Measurements from ENCODE around the gene KCNH2. TPM values are rescaled to one million over a fixed set of nuclear protein-coding genes. Genes with fewer than 3 reads are reported as not detected.

The KCNH2 gene
- total RNA-seq, 2 experiments from 2014 or later = 5.8 to 7.5 TPM

DNA sequence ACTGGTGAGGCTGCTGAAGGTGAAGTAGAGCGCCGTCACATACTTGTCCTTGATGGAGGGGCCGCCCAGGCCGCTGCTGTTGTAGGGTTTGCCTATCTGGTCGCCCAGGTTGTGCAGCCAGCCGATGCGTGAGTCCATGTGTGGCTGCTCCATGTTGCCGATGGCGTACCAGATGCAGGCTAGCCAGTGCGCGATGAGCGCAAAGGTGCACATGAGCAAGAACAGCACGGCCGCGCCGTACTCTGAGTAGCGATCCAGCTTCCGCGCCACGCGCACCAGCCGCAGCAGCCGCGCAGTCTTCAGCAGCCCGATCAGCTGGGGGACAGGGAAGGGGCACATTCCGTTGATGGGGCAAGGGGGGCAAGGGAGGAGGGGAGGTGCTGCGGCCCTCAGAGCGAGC lies 26.6 kb downstream of the KCNH2 start:
- Histone ChIP-seq H3K4me3 (ENCODE audit: low read depth, low read length, poor library complexity, severe bottlenecking) (no peak overlapping the region), H2AFZ (ENCODE audit: low read length) (no peak overlapping the region), H3K27ac (ENCODE audit: low read depth, low read length, poor library complexity, severe bottlenecking) (no peak overlapping the region), H3K4me2 (ENCODE audit: low read length) (no peak overlapping the region), H3K79me2 (ENCODE audit: insufficient read depth, low read depth, low read length) (no peaks in the 10 kb centered on the region), H3K9me2 (ENCODE audit: insufficient read depth, low read length) (no peaks in the 10 kb centered on the region), H3K36me3 (ENCODE audit: insufficient read depth, low read length) (no peaks in the 10 kb centered on the region), H4K20me1 (ENCODE audit: insufficient read depth, low read length) (no peaks in the 10 kb centered on the region), H3K9me3 (ENCODE audit: low read length) (no peaks in the 10 kb centered on the region), H3K4me1 (ENCODE audit: insufficient read depth, low read length, poor library complexity, severe bottlenecking) (peaks cover 9% of the 10 kb centered on the region)
- ChIA-PET POLR2A (no interaction called here), CTCF (ENCODE audit: unreplicated experiment) (no interaction called here)
- no TSS peak for BruUV-seq (replicated peaks)
- no peak for DNase-seq (ENCODE audit: low spot score)
- intact Hi-C loops (cut with micrococcal nuclease; ENCODE audit: unreplicated experiment) = no loop called here
- no peak for TF ChIP-seq EZH2phosphoT487 (IDR thresholded peaks at IDR 0.05; ENCODE audit: borderline replicate concordance, low read depth, low read length)
- TF ChIP-seq, protein P1, sequence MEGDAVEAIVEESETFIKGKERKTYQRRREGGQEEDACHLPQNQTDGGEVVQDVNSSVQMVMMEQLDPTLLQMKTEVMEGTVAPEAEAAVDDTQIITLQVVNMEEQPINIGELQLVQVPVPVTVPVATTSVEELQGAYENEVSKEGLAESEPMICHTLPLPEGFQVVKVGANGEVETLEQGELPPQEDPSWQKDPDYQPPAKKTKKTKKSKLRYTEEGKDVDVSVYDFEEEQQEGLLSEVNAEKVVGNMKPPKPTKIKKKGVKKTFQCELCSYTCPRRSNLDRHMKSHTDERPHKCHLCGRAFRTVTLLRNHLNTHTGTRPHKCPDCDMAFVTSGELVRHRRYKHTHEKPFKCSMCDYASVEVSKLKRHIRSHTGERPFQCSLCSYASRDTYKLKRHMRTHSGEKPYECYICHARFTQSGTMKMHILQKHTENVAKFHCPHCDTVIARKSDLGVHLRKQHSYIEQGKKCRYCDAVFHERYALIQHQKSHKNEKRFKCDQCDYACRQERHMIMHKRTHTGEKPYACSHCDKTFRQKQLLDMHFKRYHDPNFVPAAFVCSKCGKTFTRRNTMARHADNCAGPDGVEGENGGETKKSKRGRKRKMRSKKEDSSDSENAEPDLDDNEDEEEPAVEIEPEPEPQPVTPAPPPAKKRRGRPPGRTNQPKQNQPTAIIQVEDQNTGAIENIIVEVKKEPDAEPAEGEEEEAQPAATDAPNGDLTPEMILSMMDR (conservative IDR thresholded peaks at IDR 0.05; ENCODE audit: low read length) = no peak

DNA sequence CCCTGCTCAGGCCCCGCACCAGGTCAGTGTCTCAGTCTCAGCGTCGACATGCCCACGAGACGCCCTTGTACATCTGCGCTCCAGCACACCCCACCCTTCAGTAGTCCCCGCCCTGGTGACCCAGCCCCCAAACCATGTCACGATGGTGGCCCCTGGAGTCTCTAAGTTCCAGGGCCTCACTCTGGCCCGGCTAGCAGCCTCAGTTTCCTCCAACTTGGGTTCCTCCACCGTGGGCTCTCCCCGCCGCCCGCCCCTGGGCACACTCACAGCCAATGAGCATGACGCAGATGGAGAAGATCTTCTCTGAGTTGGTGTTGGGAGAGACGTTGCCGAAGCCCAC lies 27.0 kb downstream of the KCNH2 start:
- H3K4me2 ChIP-seq (ENCODE audit: low read length) = no peak overlapping the region
- H3K9me2 ChIP-seq (ENCODE audit: insufficient read depth, low read length) = no peaks in the 10 kb centered on the region
- no peak overlapping the region for H3K4me3 ChIP-seq (ENCODE audit: low read depth, low read length, poor library complexity, severe bottlenecking)
- TF ChIP-seq EZH2phosphoT487 (IDR thresholded peaks at IDR 0.05; ENCODE audit: borderline replicate concordance, low read depth, low read length) = no peak
- TF ChIP-seq, protein P1 (conservative IDR thresholded peaks at IDR 0.05; ENCODE audit: low read length) = no peak
- H3K4me1 ChIP-seq (ENCODE audit: insufficient read depth, low read length, poor library complexity, severe bottlenecking) = peaks cover 9% of the 10 kb centered on the region
- H3K27ac ChIP-seq (ENCODE audit: low read depth, low read length, poor library complexity, severe bottlenecking) = no peak overlapping the region
- H3K9me3 ChIP-seq (ENCODE audit: low read length) = no peaks in the 10 kb centered on the region
- intact Hi-C loops (cut with micrococcal nuclease; ENCODE audit: unreplicated experiment) = no loop called here
- no TSS peak for BruUV-seq (replicated peaks)
- no peak for DNase-seq (ENCODE audit: low spot score)
- no peak overlapping the region for H2AFZ ChIP-seq (ENCODE audit: low read length)
- H3K36me3 ChIP-seq (ENCODE audit: insufficient read depth, low read length) = no peaks in the 10 kb centered on the region
- POLR2A ChIA-PET = no interaction called here
- H3K79me2 ChIP-seq (ENCODE audit: insufficient read depth, low read depth, low read length) = no peaks in the 10 kb centered on the region
- no peaks in the 10 kb centered on the region for H4K20me1 ChIP-seq (ENCODE audit: insufficient read depth, low read length)
- CTCF ChIA-PET (ENCODE audit: unreplicated experiment) = no interaction called here

DNA sequence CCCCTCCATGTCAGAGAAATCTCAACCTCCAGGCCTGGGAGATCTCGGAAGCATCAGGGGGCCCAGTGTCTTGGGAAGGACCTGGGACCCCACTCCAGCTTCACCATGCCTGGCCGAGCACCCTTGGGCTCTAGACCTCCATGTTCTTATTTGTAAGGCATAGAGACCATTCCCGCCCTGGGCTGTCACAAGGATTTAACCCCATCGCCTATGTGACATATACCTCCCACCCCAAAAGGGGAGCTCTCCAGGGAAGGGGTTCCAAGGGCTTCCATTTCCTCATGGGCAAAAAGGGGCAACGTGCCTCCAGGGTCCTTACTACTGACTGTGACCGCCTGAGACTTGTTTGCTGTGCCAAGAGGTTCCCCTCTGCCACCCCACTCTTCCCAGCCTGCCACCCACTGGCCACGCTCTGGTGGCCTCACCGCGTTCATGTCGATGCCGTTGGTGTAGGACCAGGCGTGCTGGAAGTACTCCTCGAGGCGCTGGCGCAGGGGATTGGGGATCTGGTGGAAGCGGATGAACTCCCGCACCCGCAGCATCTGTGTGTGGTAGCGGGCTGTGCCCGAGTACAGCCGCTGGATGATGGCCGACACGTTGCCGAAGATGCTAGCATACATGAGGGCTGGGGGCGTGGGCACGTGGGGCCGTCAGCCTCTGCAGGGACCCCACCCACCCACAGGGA lies 27.5 kb downstream of the KCNH2 start:
- DNase-seq (ENCODE audit: low spot score) = no peak
- H3K27ac ChIP-seq (ENCODE audit: low read depth, low read length, poor library complexity, severe bottlenecking) = no peak overlapping the region
- H3K9me3 ChIP-seq (ENCODE audit: low read length) = no peaks in the 10 kb centered on the region
- no peaks in the 10 kb centered on the region for H4K20me1 ChIP-seq (ENCODE audit: insufficient read depth, low read length)
- CTCF ChIA-PET (ENCODE audit: unreplicated experiment) = no interaction called here
- H3K4me1 ChIP-seq (ENCODE audit: insufficient read depth, low read length, poor library complexity, severe bottlenecking) = peaks cover 9% of the 10 kb centered on the region
- no peaks in the 10 kb centered on the region for H3K36me3 ChIP-seq (ENCODE audit: insufficient read depth, low read length)
- POLR2A ChIA-PET = no interaction called here
- H3K79me2 ChIP-seq (ENCODE audit: insufficient read depth, low read depth, low read length) = no peaks in the 10 kb centered on the region
- intact Hi-C loops (cut with micrococcal nuclease; ENCODE audit: unreplicated experiment) = no loop called here
- no peak overlapping the region for H2AFZ ChIP-seq (ENCODE audit: low read length)
- H3K4me3 ChIP-seq (ENCODE audit: low read depth, low read length, poor library complexity, severe bottlenecking) = no peak overlapping the region
- H3K4me2 ChIP-seq (ENCODE audit: low read length) = no peak overlapping the region
- BruUV-seq (replicated peaks) = no TSS peak
- no peaks in the 10 kb centered on the region for H3K9me2 ChIP-seq (ENCODE audit: insufficient read depth, low read length)
- no peak for TF ChIP-seq EZH2phosphoT487 (IDR thresholded peaks at IDR 0.05; ENCODE audit: borderline replicate concordance, low read depth, low read length)
- TF ChIP-seq, protein P1 (conservative IDR thresholded peaks at IDR 0.05; ENCODE audit: low read length) = no peak
